AG09309 (cell line): ENCODE measurements around the gene TMEM98.

ENCODE experiments used
- DNase-seq: peaks from one replicate; pipeline ENCODE4 v3.0.0-alpha.2; 2010; ENCODE audit warnings: low read depth
- H3K4me3 ChIP-seq: 2 replicates; pipeline ENCODE4 v1.5.1; 2011; ENCODE audit warnings: mild to moderate bottlenecking, low read depth, low read length, moderate library complexity; ENCODE audit not compliant: control insufficient read depth
- CTCF ChIP-seq: IDR thresholded peaks from 2 replicates; pipeline ENCODE4 v1.5.1; 2011; ENCODE audit warnings: mild to moderate bottlenecking, low read depth, low read length, inconsistent platforms; ENCODE audit not compliant: insufficient read depth, control insufficient read depth; ENCODE audit errors: missing control alignments

Gene TMEM98

GRCh38 chr17:32907583-32907982 is 20.4 kb upstream of the TMEM98 start:
- TF ChIP-seq CTCF: no peak
- DNase-seq: no peak
- H3K4me3 ChIP-seq: no peak overlapping the region

GRCh38 chr17:32909787-32910369 is 18.1 kb upstream of the TMEM98 start:
- peak; percentile 86 for TF ChIP-seq CTCF
- H3K4me3 ChIP-seq: no peak overlapping the region
- DNase-seq: peak; percentile 85

GRCh38 chr17:32910769-32911168 is 17.2 kb upstream of the TMEM98 start:
- DNase-seq: no peak
- TF ChIP-seq CTCF: no peak
- H3K4me3 ChIP-seq: no peak overlapping the region

- peak; percentile 41 for DNase-seq
- TF ChIP-seq CTCF: peak; percentile 13
- no peak overlapping the region for H3K4me3 ChIP-seq
Measured at GRCh38 chr17:32912218-32912897, 15.6 kb upstream of the TMEM98 start.

GRCh38 chr17:32913593-32913992 is 14.4 kb upstream of the TMEM98 start:
- TF ChIP-seq CTCF: no peak
- no peak for DNase-seq

GRCh38 chr17:32914181-32914580 is 13.8 kb upstream of the TMEM98 start:
- no peak overlapping the region for H3K4me3 ChIP-seq
- DNase-seq: no peak
- TF ChIP-seq CTCF: no peak

More at GRCh38 chr17:32913593-32913992, 14.4 kb upstream of the TMEM98 start:
- H3K4me3 ChIP-seq: no peak overlapping the region

GRCh38 chr17:32915245-32915644 is 12.7 kb upstream of the TMEM98 start:
- DNase-seq: no peak
- no peak for TF ChIP-seq CTCF
- no peak overlapping the region for H3K4me3 ChIP-seq
